HFFc6 (cell line): ENCODE measurements around the gene FAM174B. TPM values are rescaled to one million over a fixed set of nuclear protein-coding genes. Genes with fewer than 3 reads are reported as not detected.

Experiments
- DNase-seq: peaks from one replicate; pipeline ENCODE4 v3.0.0-alpha.2; 2018
- H3K27ac Mint-ChIP-seq: 2 replicates; pipeline ENCODE4 v1.8.0; 2020; ENCODE audit warnings: mild to moderate bottlenecking, mixed read lengths
- H3K27me3 Mint-ChIP-seq: 2 replicates; pipeline ENCODE4 v1.8.0; 2021; ENCODE audit warnings: mild to moderate bottlenecking, moderate library complexity, mixed read lengths; ENCODE audit not compliant: insufficient read depth
- H3K36me3 Mint-ChIP-seq: 2 replicates; pipeline ENCODE4 v1.8.0; 2021; ENCODE audit warnings: low read depth, mixed read lengths
- H3K4me1 Mint-ChIP-seq: 2 replicates; pipeline ENCODE4 v1.8.0; 2020; ENCODE audit warnings: low read depth, mixed read lengths
- H3K4me3 Mint-ChIP-seq: 2 replicates; pipeline ENCODE4 v1.8.0; 2020; ENCODE audit warnings: mild to moderate bottlenecking, moderate library complexity, mixed read lengths
- H3K9me3 Mint-ChIP-seq: 2 replicates; pipeline ENCODE4 v1.8.0; 2020; ENCODE audit warnings: mild to moderate bottlenecking, mixed read lengths
- CTCF ChIP-seq: fragments of 200-600 bp; sonication (generic); IDR thresholded peaks from 2 replicates; pipeline ENCODE4 v1.5.0; 2021; ENCODE audit warnings: antibody characterized with exemption, mild to moderate bottlenecking
- total RNA-seq, 6 experiments: library from RNA; stranded (reverse); fragmentation: NEBNext Ultra II Directional; extraction: Animal tissue kit (Norgen Biotek cat#: 25700); gene quantifications; 2 replicates in 1 of 6; 3 replicates in 5 of 6; pipeline ENCODE4 v1.2.3, GENCODE V29; 2021

Gene FAM174B
- total RNA-seq, 6 experiments from 2014 or later = 1.2 to 7.0 (median 2.3) TPM

GRCh38 chr15:92586383-92586942, 69.1 kb downstream of the FAM174B start:
- DNase-seq = no peak
- H3K4me1 Mint-ChIP-seq = no peaks in the 10 kb centered on the region
- no peak overlapping the region for H3K4me3 Mint-ChIP-seq
- H3K27me3 Mint-ChIP-seq = peaks cover 15% of the 10 kb centered on the region; the same call in 1 of the 2 replicates
- H3K27ac Mint-ChIP-seq = no peak overlapping the region
- peaks cover 6% of the 10 kb centered on the region; the same call in 1 of the 2 replicates for H3K36me3 Mint-ChIP-seq
- H3K9me3 Mint-ChIP-seq = peaks cover 64% of the 10 kb centered on the region
- no peak for TF ChIP-seq CTCF

GRCh38 chr15:92584105-92584504, 71.5 kb downstream of the FAM174B start:
- Mint-ChIP-seq H3K27me3 (peaks cover 19% of the 10 kb centered on the region; the same call in 1 of the 2 replicates), H3K27ac (no peak overlapping the region), H3K4me3 (no peak overlapping the region), H3K36me3 (peaks cover 6% of the 10 kb centered on the region; the same call in 1 of the 2 replicates), H3K9me3 (peaks cover 60% of the 10 kb centered on the region), H3K4me1 (no peaks in the 10 kb centered on the region)
- TF ChIP-seq CTCF = no peak
- DNase-seq = no peak

GRCh38 chr15:92583096-92584034, 72.2 kb downstream of the FAM174B start:
- peaks cover 61% of the 10 kb centered on the region for H3K9me3 Mint-ChIP-seq
- no peak overlapping the region for H3K4me3 Mint-ChIP-seq
- peaks cover 6% of the 10 kb centered on the region; the same call in 1 of the 2 replicates for H3K36me3 Mint-ChIP-seq
- TF ChIP-seq CTCF = no peak
- no peak for DNase-seq
- no peak overlapping the region for H3K27ac Mint-ChIP-seq
- peaks cover 21% of the 10 kb centered on the region; the same call in 1 of the 2 replicates for H3K27me3 Mint-ChIP-seq
- H3K4me1 Mint-ChIP-seq = no peaks in the 10 kb centered on the region

GRCh38 chr15:92582206-92582605, 73.4 kb downstream of the FAM174B start:
- peaks cover 19% of the 10 kb centered on the region for H3K27me3 Mint-ChIP-seq

More at GRCh38 chr15:92582206-92582605, 73.4 kb downstream of the FAM174B start:
- peaks cover 59% of the 10 kb centered on the region for H3K9me3 Mint-ChIP-seq
- H3K4me3 Mint-ChIP-seq = no peak overlapping the region
- no peak for TF ChIP-seq CTCF
- no peak overlapping the region for H3K27ac Mint-ChIP-seq
- no peak for DNase-seq
- H3K4me1 Mint-ChIP-seq = no peaks in the 10 kb centered on the region
- peaks cover 6% of the 10 kb centered on the region; the same call in 1 of the 2 replicates for H3K36me3 Mint-ChIP-seq
